AG09309 (cell line): ENCODE data around the gene ADH7.
"Not testable (repeated sequence)": the region's sequence is repeated elsewhere in the genome, so short reads cannot be mapped to it uniquely, and the experiment has no call there.

Source experiments
- DNase-seq: peaks from one replicate; pipeline ENCODE4 v3.0.0-alpha.2; 2010; ENCODE audit warnings: low read depth
- H3K4me3 ChIP-seq: 2 replicates; pipeline ENCODE4 v1.5.1; 2011; ENCODE audit warnings: mild to moderate bottlenecking, low read depth, low read length, moderate library complexity; ENCODE audit not compliant: control insufficient read depth
- TF ChIP-seq, protein P1 (sequence below): IDR thresholded peaks from 2 replicates; pipeline ENCODE4 v1.5.1; 2011; ENCODE audit warnings: mild to moderate bottlenecking, low read depth, low read length, inconsistent platforms; ENCODE audit not compliant: insufficient read depth, control insufficient read depth; ENCODE audit errors: missing control alignments

Gene ADH7

DNA sequence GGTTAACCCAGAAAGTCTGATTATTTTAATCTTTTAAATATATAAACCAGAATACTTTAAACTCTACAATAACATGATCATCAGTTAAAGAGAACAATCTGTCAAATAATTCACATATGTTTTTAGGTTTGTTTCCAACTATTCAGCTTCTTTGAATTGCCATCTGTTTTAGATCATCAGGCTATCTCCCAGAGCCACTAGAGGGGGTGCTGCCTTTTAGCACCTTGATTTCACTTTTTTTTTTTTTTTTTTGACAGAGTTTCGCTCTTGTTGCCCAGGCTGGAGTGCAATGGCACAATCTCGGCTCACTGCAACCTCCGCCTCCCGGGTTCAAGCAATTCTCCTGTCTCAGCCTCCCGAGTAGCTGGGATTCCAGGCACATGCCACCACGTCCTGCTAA is 57.8 kb downstream of the ADH7 start:
- TF ChIP-seq, protein P1, sequence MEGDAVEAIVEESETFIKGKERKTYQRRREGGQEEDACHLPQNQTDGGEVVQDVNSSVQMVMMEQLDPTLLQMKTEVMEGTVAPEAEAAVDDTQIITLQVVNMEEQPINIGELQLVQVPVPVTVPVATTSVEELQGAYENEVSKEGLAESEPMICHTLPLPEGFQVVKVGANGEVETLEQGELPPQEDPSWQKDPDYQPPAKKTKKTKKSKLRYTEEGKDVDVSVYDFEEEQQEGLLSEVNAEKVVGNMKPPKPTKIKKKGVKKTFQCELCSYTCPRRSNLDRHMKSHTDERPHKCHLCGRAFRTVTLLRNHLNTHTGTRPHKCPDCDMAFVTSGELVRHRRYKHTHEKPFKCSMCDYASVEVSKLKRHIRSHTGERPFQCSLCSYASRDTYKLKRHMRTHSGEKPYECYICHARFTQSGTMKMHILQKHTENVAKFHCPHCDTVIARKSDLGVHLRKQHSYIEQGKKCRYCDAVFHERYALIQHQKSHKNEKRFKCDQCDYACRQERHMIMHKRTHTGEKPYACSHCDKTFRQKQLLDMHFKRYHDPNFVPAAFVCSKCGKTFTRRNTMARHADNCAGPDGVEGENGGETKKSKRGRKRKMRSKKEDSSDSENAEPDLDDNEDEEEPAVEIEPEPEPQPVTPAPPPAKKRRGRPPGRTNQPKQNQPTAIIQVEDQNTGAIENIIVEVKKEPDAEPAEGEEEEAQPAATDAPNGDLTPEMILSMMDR = peak; percentile 64
- H3K4me3 ChIP-seq, DNase-seq: not testable (repeated sequence)

DNA sequence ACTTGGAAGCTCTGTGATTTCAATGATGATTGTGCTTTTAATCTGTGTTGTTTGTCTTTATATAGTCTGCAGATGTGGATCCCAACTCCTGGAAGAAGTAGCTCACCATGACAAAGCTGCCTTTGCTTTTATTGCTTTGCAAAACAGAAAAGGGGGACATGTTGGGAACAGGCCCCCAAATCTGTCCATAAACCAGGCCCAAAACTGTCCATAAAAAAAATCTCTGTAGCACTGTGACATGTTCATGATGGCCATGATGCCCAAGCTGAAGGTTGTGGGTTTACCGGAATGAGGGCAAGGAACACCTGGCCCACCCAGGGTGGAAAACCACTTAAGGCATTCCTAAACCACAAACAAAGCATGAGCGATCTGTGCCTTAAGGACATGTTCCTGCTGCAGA is 62.7 kb downstream of the ADH7 start:
- not testable (repeated sequence) for H3K4me3 ChIP-seq, DNase-seq

DNA sequence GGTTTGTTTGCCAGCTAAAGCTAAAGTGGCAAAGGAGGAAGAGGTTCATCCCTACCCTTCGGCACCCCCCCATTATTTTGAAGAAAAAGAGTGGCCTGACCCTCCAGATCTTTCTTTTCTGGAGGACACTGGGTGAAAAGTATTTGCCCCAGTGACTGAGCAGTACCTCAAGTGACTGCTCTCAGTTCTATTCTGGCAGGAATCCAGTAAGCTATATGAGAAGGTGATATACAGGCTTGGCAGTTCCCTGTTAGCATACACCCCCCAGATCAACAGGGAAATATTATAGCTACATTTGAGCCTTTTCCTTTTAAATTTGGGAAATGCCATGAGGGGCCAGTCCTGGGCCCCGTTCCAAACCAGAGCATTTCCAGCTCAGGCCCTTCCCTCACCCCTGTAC is 67.3 kb downstream of the ADH7 start:
- H3K4me3 ChIP-seq, DNase-seq: not testable (repeated sequence)

DNA sequence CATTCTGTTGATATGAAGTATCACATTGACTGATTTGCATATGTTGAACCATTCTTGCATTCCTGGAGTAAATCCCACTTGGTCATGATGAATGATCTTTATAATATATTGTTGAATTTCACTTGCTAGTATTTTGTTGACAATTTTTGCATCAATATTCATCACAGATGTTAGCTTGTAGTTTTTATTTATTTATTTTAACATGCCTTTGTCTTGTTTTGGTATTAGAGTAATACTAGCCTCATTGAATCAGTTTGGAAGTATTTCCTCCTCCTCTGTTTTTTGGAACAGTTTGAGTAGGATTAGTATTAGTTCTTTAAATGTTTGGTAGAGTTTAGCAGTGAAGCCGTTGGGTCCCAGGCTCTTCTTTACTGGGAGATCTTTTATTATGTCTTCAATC is 68.7 kb downstream of the ADH7 start:
- DNase-seq = no peak
- no peak overlapping the region for H3K4me3 ChIP-seq
- TF ChIP-seq, protein P1 = no peak

DNA sequence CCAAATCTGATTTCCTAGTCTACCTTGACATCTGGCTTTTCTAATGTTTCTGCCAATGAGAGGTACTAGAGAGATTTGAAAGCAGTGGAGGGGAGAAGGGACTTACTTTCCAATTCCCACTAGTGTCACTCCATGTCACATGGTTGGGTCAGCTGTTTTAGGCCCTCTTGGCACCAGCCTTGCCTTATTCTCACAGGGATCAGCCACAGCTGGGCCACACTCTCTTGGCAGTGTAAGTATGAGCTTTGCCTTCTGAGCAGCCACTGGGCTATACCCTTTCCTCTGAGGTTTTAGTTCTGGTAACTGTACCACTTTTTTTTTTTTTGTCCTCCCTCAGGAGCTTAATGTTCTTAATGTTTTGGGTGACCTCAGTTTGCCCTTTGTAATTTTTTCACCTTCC is 72.4 kb downstream of the ADH7 start:
- DNase-seq = no peak
- no peak overlapping the region for H3K4me3 ChIP-seq
- TF ChIP-seq, protein P1 = no peak
